K562 (cell line): ENCODE measurements around the gene TF. TPM values are rescaled to one million over a fixed set of nuclear protein-coding genes. Genes with fewer than 3 reads are reported as not detected.

Experiments used
- ATAC-seq: fragments of 200-7000 bp; cut with Tn5 transposase; 3 replicates; pipeline ENCODE4 v1.9.1; 2020; ENCODE audit warnings: moderate library complexity
- BruUV-seq: library from RNA; stranded (reverse); fragments of 400-500 nt; replicated peaks from 2 replicates; lab custom pipeline; 2021; lab: Mats Ljungman, UMichigan
- CTCF ChIA-PET: fragments of 300-600 bp; formaldehyde crosslinking; extraction: SDS; loops from one replicate; lab custom pipeline; 2021; ENCODE audit warnings: low intra/inter-chr PET ratio; lab: Yijun Ruan, JAX
- POLR2A ChIA-PET: fragments of 300-600, 350-650 bp; sonication (Branson Sonifier 250); formaldehyde crosslinking; extraction: SDS; loops from one replicate; lab custom pipeline; 2021; ENCODE audit warnings: antibody characterized with exemption, inconsistent platforms; lab: Yijun Ruan, JAX
- DNase-seq, 4 experiments: peaks; one replicate each; pipeline versions ENCODE4 v3.0.0 to v3.0.0-alpha.2; 2011 to 2018; ENCODE audit warnings: low spot score in 3 of 4, mixed read lengths in 3 of 4; ENCODE audit errors: extremely low read depth in 1 of 4
- FAIRE-seq: peaks from 2 replicates; lab custom pipeline; 2011; peaks lifted over from hg19 to GRCh38; lab: Jason Lieb, UNC
- H2AFZ ChIP-seq: 2 replicates; pipeline ENCODE4 v1.6.0; 2011; ENCODE audit warnings: low read depth, low read length, control low read depth, inconsistent platforms
- H3K27ac ChIP-seq: fragments of 200-600 bp; 3 replicates; pipeline ENCODE4 v1.8.0; 2011; ENCODE audit warnings: low read depth, mild to moderate bottlenecking, control low read depth, inconsistent platforms, low read length, moderate library complexity, mixed read lengths; ENCODE audit errors: extremely low read depth
- H3K27me3 ChIP-seq, 2 experiments: fragments of 300-600 bp in 1 of 2; 2 replicates in 1 of 2; 3 replicates in 1 of 2; pipeline versions ENCODE4 v1.6.0 to v1.8.0; 2011; ENCODE audit warnings: inconsistent platforms in 2 of 2, low read length in 2 of 2, mild to moderate bottlenecking in 1 of 2, mixed read lengths in 1 of 2, moderate library complexity in 1 of 2; ENCODE audit not compliant: control insufficient read depth in 2 of 2, insufficient read depth in 2 of 2
- H3K36me3 ChIP-seq: fragments of 300-600 bp; 3 replicates; pipeline ENCODE4 v1.8.0; 2011; ENCODE audit warnings: mild to moderate bottlenecking, low read length, inconsistent platforms; ENCODE audit not compliant: control insufficient read depth, insufficient read depth
- H3K4me1 ChIP-seq, 2 experiments: fragments of 200-600 bp in 1 of 2; replicated peaks in 1 of 2; 2 replicates in 1 of 2; 3 replicates in 1 of 2; pipeline versions ENCODE4 v1.5.1 to v1.8.0; 2011; ENCODE audit warnings: inconsistent platforms in 2 of 2, low read length in 2 of 2, mild to moderate bottlenecking in 1 of 2, mixed read lengths in 1 of 2, moderate library complexity in 1 of 2; ENCODE audit not compliant: control insufficient read depth in 2 of 2, insufficient read depth in 2 of 2
- H3K4me2 ChIP-seq: 2 replicates; pipeline ENCODE4 v1.6.1; 2011; ENCODE audit warnings: low read length, control low read depth, inconsistent platforms, mixed read lengths; ENCODE audit not compliant: insufficient read depth
- H3K4me3 ChIP-seq: fragments of 200-600 bp; sonication (generic), shearing (Covaris generic); 2 replicates; pipeline ENCODE4 v1.5.1; 2016; ENCODE audit warnings: control low read depth, inconsistent platforms
- H3K79me2 ChIP-seq: fragments of 200-600 bp; 3 replicates; pipeline ENCODE4 v1.8.0; 2011; ENCODE audit warnings: low read length, inconsistent platforms; ENCODE audit not compliant: control insufficient read depth, insufficient read depth
- H3K9ac ChIP-seq, 2 experiments: 2 replicates each; pipeline versions ENCODE4 v1.6.0 to v1.6.1; 2011; ENCODE audit warnings: low read depth in 2 of 2, low read length in 2 of 2, control low read depth in 1 of 2, inconsistent platforms in 1 of 2, mild to moderate bottlenecking in 1 of 2, mixed read lengths in 1 of 2; ENCODE audit not compliant: insufficient read depth in 1 of 2
- H3K9me1 ChIP-seq: one replicate; pipeline ENCODE4 v1.6.0; 2011; ENCODE audit warnings: inconsistent platforms, mild to moderate bottlenecking, low read length, moderate library complexity; ENCODE audit not compliant: control insufficient read depth, insufficient read depth
- H3K9me3 ChIP-seq: replicated peaks from 2 replicates; pipeline ENCODE4 v1.5.1; 2011; ENCODE audit warnings: low read depth, low read length, inconsistent platforms; ENCODE audit not compliant: control insufficient read depth, insufficient read depth
- H4K20me1 ChIP-seq: replicated peaks from 2 replicates; pipeline ENCODE4 v1.6.1; 2011; ENCODE audit warnings: low read length, inconsistent platforms, mixed read lengths; ENCODE audit not compliant: control insufficient read depth, insufficient read depth
- EP300 ChIP-seq: IDR thresholded peaks from 2 replicates; pipeline ENCODE4 v1.6.1; 2012; ENCODE audit warnings: low read length, improper control_type of control experiment
- EP400 ChIP-seq: fragments of 450-650 bp; IDR thresholded peaks from 2 replicates; pipeline ENCODE4 v1.6.1; 2017; ENCODE audit warnings: antibody characterized with exemption, mild to moderate bottlenecking, moderate library complexity
- MED1 ChIP-seq: sonication (generic); formaldehyde crosslinking; IDR thresholded peaks from 2 replicates; pipeline ENCODE4 v1.8.1; 2023; ENCODE audit warnings: missing genetic modification reagents, borderline replicate concordance
- NCOA6 ChIP-seq: fragments of 450-650 bp; IDR thresholded peaks from 2 replicates; pipeline ENCODE4 v1.6.1; 2017; ENCODE audit warnings: mild to moderate bottlenecking
- NEUROD1 ChIP-seq: fragments of 150-350 bp; IDR thresholded peaks from 2 replicates; pipeline ENCODE4 v1.6.1; 2014; ENCODE audit warnings: borderline replicate concordance, low read length, low read depth; ENCODE audit not compliant: partially characterized antibody
- POLR2H ChIP-seq: IDR thresholded peaks from 2 replicates; pipeline ENCODE4 v1.6.1; 2016; ENCODE audit warnings: missing genetic modification characterization, low read depth, mild to moderate bottlenecking, control low read depth, missing compliant biosample characterization, moderate library complexity
- RNF2 ChIP-seq: sonication (generic); IDR thresholded peaks from 2 replicates; pipeline ENCODE4 v1.6.1; 2016
- SIX5 ChIP-seq, 2 experiments: IDR thresholded peaks; 2 replicates each; pipeline ENCODE4 v1.6.1; 2011; ENCODE audit warnings: low read length in 2 of 2, borderline replicate concordance in 1 of 2, low read depth in 1 of 2, mild to moderate bottlenecking in 1 of 2, moderate library complexity in 1 of 2; ENCODE audit not compliant: insufficient read depth in 1 of 2
- SMAD4 ChIP-seq: fragments of 250-450 bp; sonication (Bioruptor Pico); conservative IDR thresholded peaks from 2 replicates; pipeline ENCODE4 v1.8.0; 2021; ENCODE audit warnings: inconsistent platforms, mild to moderate bottlenecking, moderate library complexity
- ZFX ChIP-seq: sonication (generic); formaldehyde crosslinking; IDR thresholded peaks from 2 replicates; pipeline ENCODE4 v1.8.0; 2022; ENCODE audit warnings: mild to moderate bottlenecking, missing genetic modification reagents, moderate library complexity
- ZNF347 ChIP-seq: fragments of 450-650 bp; formaldehyde crosslinking; IDR thresholded peaks from 2 replicates; pipeline ENCODE4 v1.4.0; 2020; ENCODE audit warnings: low read depth, mild to moderate bottlenecking, moderate library complexity
- ZNF586 ChIP-seq: fragments of 450-650 bp; formaldehyde crosslinking; conservative IDR thresholded peaks from 2 replicates; pipeline ENCODE4 v1.4.0; 2020; ENCODE audit warnings: mild to moderate bottlenecking, moderate library complexity
- ZNF707 ChIP-seq: fragments of 250-450 bp; sonication (Bioruptor Pico); conservative IDR thresholded peaks from 2 replicates; pipeline ENCODE4 v1.8.0; 2022; ENCODE audit warnings: inconsistent platforms, mild to moderate bottlenecking, moderate library complexity
- WGBS: fragments of 100-300 bp; shearing (Covaris generic); methylation state at CpG from one replicate; pipeline ENCODE4 v1.1.6; 2016; ENCODE audit warnings: low coverage, mixed read lengths; ENCODE audit not compliant: insufficient coverage; ENCODE audit errors: missing lambda C conversion rate; 5-methylcytosine and 5-hydroxymethylcytosine counted together
- in situ Hi-C: fragments of 300-500 bp; cut with MboI; formaldehyde crosslinking; loops from 4 replicates; pipeline ENCODE4 v1.15.0; 2018; ENCODE audit warnings: inconsistent platforms, mixed read lengths
- intact Hi-C: fragments of 100-400 bp; cut with micrococcal nuclease; formaldehyde crosslinking; loops from 2 replicates; pipeline ENCODE4 v1.14.2; 2022
- polyA plus RNA-seq, 8 experiments: library from polyadenylated mRNA; depleted of rRNA in 4 of 8; stranded (reverse) in 5 of 8; unstranded in 3 of 8; fragments of >200 nt; fragmentation: Nextera tagmentation in 2 of 8; fragmentation: Illumina TruSeq in 1 of 8; extraction: Ambion mirVana in 2 of 8; extraction: Trizol in 1 of 8; gene quantifications; 2 replicates each; pipeline versions ENCODE4 v1.2.1 to v1.2.3, GENCODE V29; 2011 to 2014; ENCODE audit warnings: inconsistent platforms in 1 of 8, missing spikeins in 1 of 8
- total RNA-seq, 7 experiments: library from RNA; depleted of rRNA in 6 of 7; stranded (reverse); fragments of >200 nt in 6 of 7; fragmentation: Illumina TruSeq in 2 of 7; extraction: Trizol in 2 of 7; gene quantifications; 2 replicates each; pipeline versions ENCODE4 v1.2.1 to v1.2.3, GENCODE V29; 2011 to 2021; ENCODE audit warnings: low replicate concordance in 1 of 7
- TF ChIP-seq, protein P1 (sequence below), 2 experiments: fragments of 250-450 bp in 1 of 2; fragments of 450-650 bp in 1 of 2; sonication (Bioruptor Pico) in 1 of 2; IDR thresholded peaks; 2 replicates each; pipeline versions ENCODE4 v1.6.1 to v1.8.0; 2016 to 2021; ENCODE audit warnings: mild to moderate bottlenecking in 2 of 2, moderate library complexity in 2 of 2, missing compliant biosample characterization in 1 of 2, missing genetic modification characterization in 1 of 2
- TF ChIP-seq, protein P2 (sequence below): sonication (generic); formaldehyde crosslinking; IDR thresholded peaks from 2 replicates; pipeline ENCODE4 v1.8.0; 2022; ENCODE audit warnings: missing genetic modification reagents, mild to moderate bottlenecking, moderate library complexity, borderline replicate concordance
- TF ChIP-seq, protein P3 (sequence below): sonication (generic); formaldehyde crosslinking; IDR thresholded peaks from 2 replicates; pipeline ENCODE4 v1.8.1; 2023; ENCODE audit warnings: mild to moderate bottlenecking, missing genetic modification reagents
- TF ChIP-seq, protein P4 (sequence below): fragments of 250-450 bp; sonication (Bioruptor Pico); IDR thresholded peaks from 2 replicates; pipeline ENCODE4 v1.4.0; 2020; ENCODE audit warnings: mild to moderate bottlenecking, moderate library complexity

TF gene
- total and polyA plus RNA-seq, 9 of the 15 experiments (the other 6 are each of a cell fraction or from before 2014, with no cell fraction given): 0.09 to 9.2 (median 3.1) TPM

DNA sequence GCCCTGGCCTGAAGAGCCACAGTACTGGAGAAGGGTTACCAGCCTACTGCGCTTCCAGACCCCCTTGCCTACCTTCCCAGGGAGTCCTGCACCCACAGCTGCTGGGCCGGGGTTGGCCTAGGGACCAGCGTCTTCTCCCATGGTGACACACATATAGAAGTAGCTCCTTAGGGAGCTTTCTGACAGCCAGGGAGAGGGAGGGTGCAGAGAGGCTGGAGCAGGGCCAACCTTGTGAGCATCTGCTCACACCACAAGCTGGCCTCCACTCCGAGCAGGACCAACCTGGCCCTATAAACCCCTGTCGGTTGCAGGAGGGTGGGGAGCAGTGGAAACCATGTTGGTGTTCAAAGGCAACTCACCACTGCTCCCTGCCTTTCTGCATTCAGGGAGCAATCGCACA is 94.6 kb downstream of the TF start:
- H4K20me1 ChIP-seq: no peaks in the 10 kb centered on the region
- no peaks in the 10 kb centered on the region for H3K79me2 ChIP-seq
- DNase-seq (no peak), ATAC-seq (no peak), FAIRE-seq (no peak)
- no peaks in the 10 kb centered on the region for H3K36me3 ChIP-seq
- H3K4me1 ChIP-seq: peaks cover 5 to 9% of the 10 kb centered on the region in 2 experiments; a peak in 2 of 5 replicates
- no peak overlapping the region for H2AFZ ChIP-seq
- 0 out of 4 replicates have a peak overlapping the region, but pooled peaks of 1 of the 2 experiments have one; percentile 26 for H3K9ac ChIP-seq
- H3K27me3 ChIP-seq: no peaks in the 10 kb centered on the region
- no peaks in the 10 kb centered on the region for H3K9me1 ChIP-seq
- H3K9me3 ChIP-seq: no peaks in the 10 kb centered on the region
- H3K4me3 ChIP-seq: no peak overlapping the region
- intact Hi-C loops (no loop called here), in situ Hi-C loops (no loop called here)
- H3K4me2 ChIP-seq: no peak overlapping the region
- ChIA-PET POLR2A (no interaction called here), CTCF (no interaction called here)
- H3K27ac ChIP-seq: no peak overlapping the region
- TF ChIP-seq ZNF586 (CRISPR knock-in tag) (no peak), NEUROD1 (no peak), ZNF707 (no peak), ZFX (no peak), POLR2H (tag) (no peak), EP300 (no peak), NCOA6 (no peak), ZNF347 (no peak), MED1 (CRISPR knock-in tag) (no peak), SIX5 (IDR thresholded peaks at IDR 0.05; ENCODE audit: borderline replicate concordance in 1 of 2, insufficient read depth in 1 of 2, low read depth in 1 of 2, low read length in 2 of 2) (no peak), RNF2 (no peak), EP400 (no peak), SMAD4 (CRISPR knock-in tag) (no peak)
- TF ChIP-seq, protein P1, sequence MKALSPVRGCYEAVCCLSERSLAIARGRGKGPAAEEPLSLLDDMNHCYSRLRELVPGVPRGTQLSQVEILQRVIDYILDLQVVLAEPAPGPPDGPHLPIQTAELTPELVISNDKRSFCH (CRISPR knock-in tag; IDR thresholded peaks at IDR 0.05): no peak
- TF ChIP-seq, protein P1 (tag; IDR thresholded peaks at IDR 0.05): no peak
- TF ChIP-seq, protein P2, sequence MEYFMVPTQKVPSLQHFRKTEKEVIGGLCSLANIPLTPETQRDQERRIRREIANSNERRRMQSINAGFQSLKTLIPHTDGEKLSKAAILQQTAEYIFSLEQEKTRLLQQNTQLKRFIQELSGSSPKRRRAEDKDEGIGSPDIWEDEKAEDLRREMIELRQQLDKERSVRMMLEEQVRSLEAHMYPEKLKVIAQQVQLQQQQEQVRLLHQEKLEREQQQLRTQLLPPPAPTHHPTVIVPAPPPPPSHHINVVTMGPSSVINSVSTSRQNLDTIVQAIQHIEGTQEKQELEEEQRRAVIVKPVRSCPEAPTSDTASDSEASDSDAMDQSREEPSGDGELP (CRISPR knock-in tag): no peak
- TF ChIP-seq, protein P3, sequence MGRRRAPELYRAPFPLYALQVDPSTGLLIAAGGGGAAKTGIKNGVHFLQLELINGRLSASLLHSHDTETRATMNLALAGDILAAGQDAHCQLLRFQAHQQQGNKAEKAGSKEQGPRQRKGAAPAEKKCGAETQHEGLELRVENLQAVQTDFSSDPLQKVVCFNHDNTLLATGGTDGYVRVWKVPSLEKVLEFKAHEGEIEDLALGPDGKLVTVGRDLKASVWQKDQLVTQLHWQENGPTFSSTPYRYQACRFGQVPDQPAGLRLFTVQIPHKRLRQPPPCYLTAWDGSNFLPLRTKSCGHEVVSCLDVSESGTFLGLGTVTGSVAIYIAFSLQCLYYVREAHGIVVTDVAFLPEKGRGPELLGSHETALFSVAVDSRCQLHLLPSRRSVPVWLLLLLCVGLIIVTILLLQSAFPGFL: no peak
- TF ChIP-seq, protein P4, sequence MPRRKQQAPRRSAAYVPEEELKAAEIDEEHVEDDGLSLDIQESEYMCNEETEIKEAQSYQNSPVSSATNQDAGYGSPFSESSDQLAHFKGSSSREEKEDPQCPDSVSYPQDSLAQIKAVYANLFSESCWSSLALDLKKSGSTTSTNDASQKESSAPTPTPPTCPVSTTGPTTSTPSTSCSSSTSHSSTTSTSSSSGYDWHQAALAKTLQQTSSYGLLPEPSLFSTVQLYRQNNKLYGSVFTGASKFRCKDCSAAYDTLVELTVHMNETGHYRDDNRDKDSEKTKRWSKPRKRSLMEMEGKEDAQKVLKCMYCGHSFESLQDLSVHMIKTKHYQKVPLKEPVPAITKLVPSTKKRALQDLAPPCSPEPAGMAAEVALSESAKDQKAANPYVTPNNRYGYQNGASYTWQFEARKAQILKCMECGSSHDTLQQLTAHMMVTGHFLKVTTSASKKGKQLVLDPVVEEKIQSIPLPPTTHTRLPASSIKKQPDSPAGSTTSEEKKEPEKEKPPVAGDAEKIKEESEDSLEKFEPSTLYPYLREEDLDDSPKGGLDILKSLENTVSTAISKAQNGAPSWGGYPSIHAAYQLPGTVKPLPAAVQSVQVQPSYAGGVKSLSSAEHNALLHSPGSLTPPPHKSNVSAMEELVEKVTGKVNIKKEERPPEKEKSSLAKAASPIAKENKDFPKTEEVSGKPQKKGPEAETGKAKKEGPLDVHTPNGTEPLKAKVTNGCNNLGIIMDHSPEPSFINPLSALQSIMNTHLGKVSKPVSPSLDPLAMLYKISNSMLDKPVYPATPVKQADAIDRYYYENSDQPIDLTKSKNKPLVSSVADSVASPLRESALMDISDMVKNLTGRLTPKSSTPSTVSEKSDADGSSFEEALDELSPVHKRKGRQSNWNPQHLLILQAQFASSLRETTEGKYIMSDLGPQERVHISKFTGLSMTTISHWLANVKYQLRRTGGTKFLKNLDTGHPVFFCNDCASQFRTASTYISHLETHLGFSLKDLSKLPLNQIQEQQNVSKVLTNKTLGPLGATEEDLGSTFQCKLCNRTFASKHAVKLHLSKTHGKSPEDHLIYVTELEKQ (CRISPR knock-in tag): no peak
- WGBS: 81% methylated on average over 3 of the region's 6 CpGs
- no TSS peak for BruUV-seq
